Measurements from ENCODE around the gene ALPK3. TPM values are rescaled to one million over a fixed set of nuclear protein-coding genes. Genes with fewer than 3 reads are reported as not detected.

Gene ALPK3
- total RNA-seq, 1 experiment from 2014 or later: 17.7 TPM

GRCh38 chr15:84797212-84797611, 19.9 kb upstream of the ALPK3 start:
- Histone ChIP-seq H3K23me2 (ENCODE audit: insufficient read length, low read depth, low read length, poor library complexity, severe bottlenecking) (no peaks in the 10 kb centered on the region), H3K27ac (ENCODE audit: insufficient read length, low read depth, low read length) (no peak overlapping the region), H2AFZ (ENCODE audit: low read length) (no peak overlapping the region), H3K9me3 (ENCODE audit: control insufficient read depth, low read depth, low read length) (no peaks in the 10 kb centered on the region), H2BK5ac (ENCODE audit: insufficient read length, low read length) (no peak overlapping the region), H3K18ac (ENCODE audit: insufficient read length, low read depth, low read length) (no peak overlapping the region), H4K8ac (replicated peaks; ENCODE audit: insufficient read length, low read depth, low read length) (no peak overlapping the region), H3K27me3 (ENCODE audit: insufficient read depth, low read length) (no peaks in the 10 kb centered on the region), H3K79me1 (ENCODE audit: insufficient read depth, low read depth, low read length, poor library complexity, severe bottlenecking) (no peaks in the 10 kb centered on the region), H3K4ac (ENCODE audit: low read depth, low read length) (no peak overlapping the region), H2BK20ac (ENCODE audit: low read depth, low read length, poor library complexity, severe bottlenecking) (no peak overlapping the region), H3T11ph (ENCODE audit: low read length) (no peak overlapping the region), H3K14ac (ENCODE audit: insufficient read depth, low read length) (no peak overlapping the region), H2AK5ac (ENCODE audit: insufficient read length, low read length) (no peak overlapping the region), H3K79me2 (ENCODE audit: insufficient read depth, low read length) (no peaks in the 10 kb centered on the region), H4K91ac (ENCODE audit: insufficient read length, low read depth, low read length) (no peak overlapping the region), H3K56ac (ENCODE audit: insufficient read length, low read depth, low read length) (no peak overlapping the region), H3K4me1 (ENCODE audit: insufficient read depth, low read length) (no peaks in the 10 kb centered on the region), H4K5ac (ENCODE audit: insufficient read length, low read depth, low read length) (no peak overlapping the region), H2BK120ac (ENCODE audit: low read depth, low read length, poor library complexity, severe bottlenecking) (no peak overlapping the region), H2BK12ac (ENCODE audit: insufficient read length, low read depth, low read length) (no peak overlapping the region), H2BK15ac (ENCODE audit: low read depth, low read length) (no peak overlapping the region), H3K4me2 (ENCODE audit: insufficient read depth, insufficient read length, low read length) (no peak overlapping the region), H4K20me1 (ENCODE audit: control insufficient read depth, insufficient read depth, insufficient read length) (no peaks in the 10 kb centered on the region), H3K9ac (ENCODE audit: extremely low read depth, insufficient read length, low read length) (no peak overlapping the region), H3K23ac (ENCODE audit: insufficient read length, low read depth, low read length) (no peak overlapping the region)
- no peak for DNase-seq
- no peaks in the 10 kb centered on the region for H3K9me3 Mint-ChIP-seq
- no peaks in the 10 kb centered on the region for H3K27me3 Mint-ChIP-seq (ENCODE audit: low read depth)
- WGBS (ENCODE audit: extremely low coverage, insufficient read length, low lambda C conversion rate): no CpG with 5 or more reads among the region's 4 CpGs
- peak overlapping the region in 1 of 3 experiments; percentile 84; a peak in 1 of 7 replicates for H3K27ac Mint-ChIP-seq
- no peak for TF ChIP-seq CTCF (conservative IDR thresholded peaks at IDR 0.05)
- no peaks in the 10 kb centered on the region for H3K4me1 Mint-ChIP-seq
- H3K36me3 Mint-ChIP-seq (ENCODE audit: insufficient read depth in 1 of 3, low read depth in 3 of 3): peaks cover 5 to 57% (median 33%) of the 10 kb centered on the region in 3 experiments; a peak in 6 of 7 replicates
- no peak overlapping the region for H3K4me3 Mint-ChIP-seq

All from H9 (cell line).